ENCODE measurements around the gene SLC22A23.

SLC22A23 gene

GRCh38 chr6:3467996-3468395 is 11.1 kb upstream of the SLC22A23 start:
- no peaks in the 10 kb centered on the region for H3K27me3 ChIP-seq (ENCODE audit: insufficient read depth, low read length)
- H3K36me3 ChIP-seq (ENCODE audit: insufficient read depth, low read depth, low read length) = no peaks in the 10 kb centered on the region
- H3K4me1 ChIP-seq (ENCODE audit: insufficient read depth, low read length) = peaks cover 10% of the 10 kb centered on the region; the same call in 1 of the 2 replicates
- H3K4me3 ChIP-seq (ENCODE audit: low read length) = no peak overlapping the region
- no peaks in the 10 kb centered on the region for H3K9me3 ChIP-seq (ENCODE audit: insufficient read depth, low read depth, low read length)
- H3K27ac ChIP-seq (ENCODE audit: low read length) = no peak overlapping the region
- H3K9ac ChIP-seq (ENCODE audit: low read depth, low read length) = no peak overlapping the region

GRCh38 chr6:3466488-3467219 is 9.8 kb upstream of the SLC22A23 start:
- Histone ChIP-seq H3K9me3 (ENCODE audit: insufficient read depth, low read depth, low read length) (no peaks in the 10 kb centered on the region), H3K27me3 (ENCODE audit: insufficient read depth, low read length) (no peaks in the 10 kb centered on the region), H3K36me3 (ENCODE audit: insufficient read depth, low read depth, low read length) (no peaks in the 10 kb centered on the region), H3K27ac (ENCODE audit: low read length) (no peak overlapping the region), H3K4me3 (ENCODE audit: low read length) (peak overlapping the region; percentile 17; the same call in 1 of the 2 replicates), H3K9ac (ENCODE audit: low read depth, low read length) (no peak overlapping the region), H3K4me1 (ENCODE audit: insufficient read depth, low read length) (peaks cover 10% of the 10 kb centered on the region; the same call in 1 of the 2 replicates)

DNA sequence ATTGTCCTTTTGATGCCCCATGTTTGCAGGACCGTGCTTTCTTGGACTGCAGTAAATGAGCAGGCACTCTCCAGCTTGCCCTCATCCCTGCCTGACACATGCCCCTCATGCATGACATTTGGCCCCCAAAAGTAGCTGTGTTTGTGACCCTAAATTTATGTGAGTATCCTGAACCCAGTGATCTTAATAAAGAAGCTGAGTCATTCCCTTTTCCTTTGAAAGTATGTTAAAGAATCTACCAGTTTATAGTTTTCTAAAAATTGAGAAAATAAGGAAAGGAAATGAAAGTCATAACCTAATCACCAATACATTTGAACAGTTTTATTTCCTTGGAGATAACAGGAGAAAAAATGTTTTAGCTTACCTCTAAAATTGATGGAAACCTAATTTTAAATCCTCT is 3.4 kb upstream of the SLC22A23 start:
- Histone ChIP-seq H3K9ac (ENCODE audit: low read depth, low read length) (no peak overlapping the region), H3K27ac (ENCODE audit: low read length) (no peak overlapping the region), H3K4me1 (ENCODE audit: insufficient read depth, low read length) (peaks cover 18% of the 10 kb centered on the region), H3K27me3 (ENCODE audit: insufficient read depth, low read length) (peaks cover 31% of the 10 kb centered on the region), H3K36me3 (ENCODE audit: insufficient read depth, low read depth, low read length) (no peaks in the 10 kb centered on the region), H3K4me3 (ENCODE audit: low read length) (no peak overlapping the region), H3K9me3 (ENCODE audit: insufficient read depth, low read depth, low read length) (no peaks in the 10 kb centered on the region)

DNA sequence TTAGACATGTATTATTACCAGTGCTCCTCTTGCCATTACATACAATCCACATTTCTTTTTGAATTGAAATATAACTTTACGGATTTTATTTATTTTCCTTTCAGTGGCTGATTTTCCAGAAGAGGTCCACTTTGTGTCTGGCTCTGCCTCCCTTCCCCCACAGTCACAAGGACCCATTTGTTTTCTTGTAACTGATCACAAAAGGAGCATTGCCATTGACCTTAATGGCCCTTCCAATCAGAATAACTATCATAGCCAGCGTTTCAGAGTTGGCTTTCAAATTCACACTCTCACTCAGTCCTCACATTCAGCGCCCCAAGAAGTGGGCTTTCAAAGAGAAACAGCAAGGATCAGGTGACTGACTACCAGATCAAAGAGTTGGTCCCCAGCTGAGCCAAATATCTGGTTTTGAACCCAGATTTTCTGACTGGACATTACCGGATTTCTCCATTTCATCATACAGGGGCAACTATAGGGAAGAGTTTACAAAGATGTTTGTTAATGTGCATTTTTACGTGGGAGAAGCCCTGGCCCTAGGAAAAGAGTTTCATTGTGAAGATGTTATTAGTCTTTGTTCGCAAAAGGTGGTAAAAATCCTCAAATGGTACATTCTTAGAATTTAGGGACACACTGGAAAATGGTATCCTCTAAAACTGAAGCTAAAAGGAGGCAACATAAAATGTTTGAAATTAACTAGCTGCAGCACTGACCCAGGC is 2.0 kb upstream of the SLC22A23 start:
- peaks cover 45% of the 10 kb centered on the region for H3K27me3 ChIP-seq (ENCODE audit: insufficient read depth, low read length)
- no peaks in the 10 kb centered on the region for H3K36me3 ChIP-seq (ENCODE audit: insufficient read depth, low read depth, low read length)
- H3K4me3 ChIP-seq (ENCODE audit: low read length) = peak overlapping the region; percentile 79; the same call in 1 of the 2 replicates
- no peak overlapping the region for H3K27ac ChIP-seq (ENCODE audit: low read length)
- H3K4me1 ChIP-seq (ENCODE audit: insufficient read depth, low read length) = peaks cover 31% of the 10 kb centered on the region
- no peaks in the 10 kb centered on the region for H3K9me3 ChIP-seq (ENCODE audit: insufficient read depth, low read depth, low read length)
- H3K9ac ChIP-seq (ENCODE audit: low read depth, low read length) = no peak overlapping the region

DNA sequence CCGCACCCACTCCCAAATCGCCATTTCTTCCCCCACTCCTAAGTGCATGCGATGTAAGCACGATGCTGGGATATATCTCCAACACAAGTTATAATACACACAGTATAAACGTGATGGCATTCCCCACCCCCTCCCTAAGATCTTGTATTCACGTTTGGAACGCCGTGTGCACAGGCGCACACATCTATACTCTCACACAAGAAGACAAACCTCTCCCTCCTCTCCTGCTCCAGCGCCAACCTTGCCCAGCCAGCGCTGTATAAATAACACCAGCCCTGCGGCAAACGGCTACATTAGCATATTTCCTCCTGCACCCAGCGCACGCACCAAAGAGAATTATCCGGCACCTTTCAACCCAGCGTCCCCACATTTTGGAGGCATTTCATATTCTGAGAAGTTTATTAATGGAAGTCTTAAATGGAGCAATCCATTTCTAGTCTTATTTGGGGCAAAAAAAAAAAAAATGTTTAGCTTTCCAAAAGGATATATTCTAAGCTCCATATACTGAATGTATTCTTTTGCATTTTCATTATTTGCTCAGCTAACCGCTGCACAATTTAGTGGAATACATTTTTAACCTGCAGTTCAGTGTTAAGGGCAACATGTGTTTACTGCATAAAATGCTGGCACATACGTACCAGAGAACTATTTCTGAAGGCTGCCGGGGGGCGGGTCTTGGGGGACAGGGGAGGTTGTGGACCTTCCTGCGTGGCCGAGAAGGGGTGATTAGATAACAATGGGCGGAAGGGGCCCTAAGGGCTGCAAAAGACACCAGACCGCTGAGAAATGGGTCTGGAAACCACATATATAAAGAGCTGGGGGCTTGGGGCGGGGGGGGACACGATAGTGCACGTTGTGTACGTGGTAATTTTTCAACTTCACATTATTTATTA is 1.1 kb upstream of the SLC22A23 start:
- Histone ChIP-seq H3K4me1 (ENCODE audit: insufficient read depth, low read length) (peaks cover 38% of the 10 kb centered on the region), H3K36me3 (ENCODE audit: insufficient read depth, low read depth, low read length) (no peaks in the 10 kb centered on the region), H3K9me3 (ENCODE audit: insufficient read depth, low read depth, low read length) (no peaks in the 10 kb centered on the region), H3K27ac (ENCODE audit: low read length) (no peak overlapping the region), H3K9ac (ENCODE audit: low read depth, low read length) (peak overlapping the region; percentile 38; the same call in 1 of the 2 replicates), H3K27me3 (ENCODE audit: insufficient read depth, low read length) (peaks cover 54% of the 10 kb centered on the region), H3K4me3 (ENCODE audit: low read length) (peak overlapping the region; percentile 79)

DNA sequence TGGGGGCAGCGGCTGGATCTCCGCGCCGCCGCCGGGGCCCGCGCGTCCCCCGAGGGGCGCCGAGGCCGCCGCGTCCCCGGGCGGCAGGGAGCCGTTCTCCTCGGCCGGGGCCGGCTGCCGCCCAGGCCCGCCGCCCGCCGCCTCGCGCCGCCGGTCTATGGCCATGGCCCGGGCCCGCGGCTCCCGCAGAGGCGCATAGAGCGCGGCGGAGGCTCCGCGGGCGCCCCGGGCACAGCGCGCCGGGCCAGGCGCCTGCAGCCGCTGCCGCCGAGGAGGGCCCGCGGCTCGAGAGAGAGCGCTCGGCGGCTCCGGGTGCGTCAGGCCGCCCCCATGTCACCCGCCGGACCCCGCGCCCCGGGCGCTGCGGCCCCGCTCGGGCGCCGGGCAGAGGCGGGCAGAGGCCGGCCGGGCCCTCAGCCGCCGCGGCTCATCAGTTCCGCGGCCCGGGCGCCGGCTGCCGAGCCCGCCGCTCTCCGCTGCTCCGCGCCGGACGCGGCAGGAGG is 404 bp downstream of the SLC22A23 start:
- no peaks in the 10 kb centered on the region for H3K9me3 ChIP-seq (ENCODE audit: insufficient read depth, low read depth, low read length)
- H3K36me3 ChIP-seq (ENCODE audit: insufficient read depth, low read depth, low read length) = no peaks in the 10 kb centered on the region
- no peak overlapping the region for H3K9ac ChIP-seq (ENCODE audit: low read depth, low read length)
- peak overlapping the region; percentile 86; the same call in 1 of the 2 replicates for H3K4me3 ChIP-seq (ENCODE audit: low read length)
- peaks cover 54% of the 10 kb centered on the region for H3K27me3 ChIP-seq (ENCODE audit: insufficient read depth, low read length)
- H3K27ac ChIP-seq (ENCODE audit: low read length) = no peak overlapping the region
- H3K4me1 ChIP-seq (ENCODE audit: insufficient read depth, low read length) = peaks cover 43% of the 10 kb centered on the region

- peak overlapping the region; percentile 20; the same call in 1 of the 2 replicates for H3K9ac ChIP-seq (ENCODE audit: low read depth, low read length)
- peaks cover 54% of the 10 kb centered on the region for H3K27me3 ChIP-seq (ENCODE audit: insufficient read depth, low read length)
- H3K4me3 ChIP-seq (ENCODE audit: low read length) = peak overlapping the region; percentile 86
Observed at GRCh38 chr6:3455569-3456394, 1.1 kb downstream of the SLC22A23 start.

DNA sequence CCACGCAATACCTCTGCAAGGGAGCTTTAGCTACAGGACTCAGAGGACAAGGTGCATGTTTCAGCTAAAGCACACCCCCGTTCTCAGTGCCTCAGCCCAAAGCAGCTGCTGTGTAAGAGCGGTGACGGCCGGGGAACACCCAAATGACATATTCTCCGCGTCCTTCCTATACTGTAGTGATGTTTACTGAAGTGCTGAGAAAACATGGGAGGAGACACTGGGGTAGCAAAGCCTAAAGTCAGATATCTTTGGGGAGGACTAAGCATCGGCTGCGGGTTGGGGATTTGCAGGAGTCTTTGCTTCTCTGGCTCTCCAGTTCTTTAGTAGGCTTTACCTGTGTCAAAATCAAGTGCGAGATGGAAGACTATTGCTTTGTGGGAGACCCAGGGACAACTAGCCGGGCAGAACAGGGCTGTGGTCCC is 1.7 kb downstream of the SLC22A23 start:
- Histone ChIP-seq H3K9me3 (ENCODE audit: insufficient read depth, low read depth, low read length) (no peaks in the 10 kb centered on the region), H3K4me3 (ENCODE audit: low read length) (peak overlapping the region; percentile 86), H3K4me1 (ENCODE audit: insufficient read depth, low read length) (peaks cover 44% of the 10 kb centered on the region), H3K36me3 (ENCODE audit: insufficient read depth, low read depth, low read length) (no peaks in the 10 kb centered on the region), H3K9ac (ENCODE audit: low read depth, low read length) (peak overlapping the region; percentile 20; the same call in 1 of the 2 replicates), H3K27me3 (ENCODE audit: insufficient read depth, low read length) (peaks cover 53% of the 10 kb centered on the region), H3K27ac (ENCODE audit: low read length) (no peak overlapping the region)

More at GRCh38 chr6:3455569-3456394, 1.1 kb downstream of the SLC22A23 start:
- H3K9me3 ChIP-seq (ENCODE audit: insufficient read depth, low read depth, low read length) = no peaks in the 10 kb centered on the region
- no peak overlapping the region for H3K27ac ChIP-seq (ENCODE audit: low read length)
- H3K36me3 ChIP-seq (ENCODE audit: insufficient read depth, low read depth, low read length) = no peaks in the 10 kb centered on the region
- H3K4me1 ChIP-seq (ENCODE audit: insufficient read depth, low read length) = peaks cover 44% of the 10 kb centered on the region

DNA sequence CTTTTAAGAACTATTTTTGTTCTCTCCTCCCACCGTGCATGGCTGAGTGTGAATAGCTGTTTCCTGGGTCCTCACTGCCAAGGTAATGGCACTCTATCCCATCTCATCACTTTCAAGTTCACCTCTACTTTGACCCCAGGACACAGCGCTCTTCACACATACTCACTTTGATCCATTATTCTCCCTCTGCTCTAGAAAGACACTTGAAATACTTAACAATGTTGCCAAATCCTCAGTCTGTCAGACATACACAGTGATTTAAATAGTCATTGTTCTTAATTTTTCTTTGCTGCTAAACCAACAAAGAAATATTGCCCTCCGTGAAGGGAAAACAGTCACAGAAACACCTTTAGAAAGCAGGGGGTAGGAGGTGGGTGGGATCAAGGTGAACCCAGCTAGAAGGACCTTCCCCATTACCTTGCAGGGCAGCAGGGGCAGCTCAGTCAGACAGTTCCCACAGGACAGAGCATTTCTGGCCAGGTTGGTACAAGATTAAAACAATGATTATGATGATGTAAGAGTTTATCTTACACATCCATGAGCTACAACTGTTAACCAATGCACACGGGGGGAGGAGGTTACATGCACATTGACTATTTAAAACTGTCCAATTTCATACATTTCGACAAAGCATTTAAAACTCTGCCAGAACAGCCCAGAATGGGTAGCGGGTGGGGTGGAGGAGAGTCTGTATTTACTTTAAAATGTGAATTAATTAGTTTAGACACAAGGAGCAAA is 2.4 kb downstream of the SLC22A23 start:
- H3K9me3 ChIP-seq (ENCODE audit: insufficient read depth, low read depth, low read length) = no peaks in the 10 kb centered on the region
- peaks cover 4% of the 10 kb centered on the region; the same call in 1 of the 2 replicates for H3K36me3 ChIP-seq (ENCODE audit: insufficient read depth, low read depth, low read length)
- H3K27ac ChIP-seq (ENCODE audit: low read length) = no peak overlapping the region
- peak overlapping the region; percentile 86 for H3K4me3 ChIP-seq (ENCODE audit: low read length)
- H3K4me1 ChIP-seq (ENCODE audit: insufficient read depth, low read length) = peaks cover 43% of the 10 kb centered on the region
- peak overlapping the region; percentile 20; the same call in 1 of the 2 replicates for H3K9ac ChIP-seq (ENCODE audit: low read depth, low read length)
- H3K27me3 ChIP-seq (ENCODE audit: insufficient read depth, low read length) = peaks cover 50% of the 10 kb centered on the region

All from iPS-20b (cell line).